Stimulated activated memory B cell treated with anti-CD40 and anti-IgM and Interleukin-4, amounts not matched to agents 10 μg/mL and 1 μg/mL and 100 μg/mL, for 72 hours (primary cell): ENCODE measurements around the gene CEP41.
"Not testable (repeated sequence)": the region's sequence is repeated elsewhere in the genome, so short reads cannot be mapped to it uniquely, and the experiment has no call there.

Experiments
- ATAC-seq: fragments of 150-1000 bp; cut with Tn5 transposase; 2 replicates; pipeline ENCODE4 v1.10.0; 2021
- H3K27ac Mint-ChIP-seq: one replicate; pipeline ENCODE4 v1.8.0; 2022; ENCODE audit warnings: mild to moderate bottlenecking, mixed read lengths
- H3K27me3 Mint-ChIP-seq: one replicate; pipeline ENCODE4 v1.8.0; 2022; ENCODE audit warnings: mixed read lengths
- H3K36me3 Mint-ChIP-seq: one replicate; pipeline ENCODE4 v1.8.0; 2022; ENCODE audit warnings: mixed read lengths
- H3K4me1 Mint-ChIP-seq: one replicate; pipeline ENCODE4 v1.8.0; 2022; ENCODE audit warnings: mixed read lengths
- H3K4me3 Mint-ChIP-seq: one replicate; pipeline ENCODE4 v1.8.0; 2022; ENCODE audit warnings: mild to moderate bottlenecking, moderate library complexity, mixed read lengths
- H3K9me3 Mint-ChIP-seq: one replicate; pipeline ENCODE4 v1.8.0; 2022; ENCODE audit warnings: mixed read lengths

CEP41 gene

GRCh38 chr7:130473876-130474275, 33.1 kb upstream of the CEP41 start:
- peaks cover 2% of the 10 kb centered on the region for H3K9me3 Mint-ChIP-seq
- no peak for ATAC-seq
- peaks cover 28% of the 10 kb centered on the region for H3K27me3 Mint-ChIP-seq
- no peaks in the 10 kb centered on the region for H3K36me3 Mint-ChIP-seq
- peaks cover 15% of the 10 kb centered on the region for H3K4me1 Mint-ChIP-seq
- H3K27ac Mint-ChIP-seq = no peak overlapping the region
- H3K4me3 Mint-ChIP-seq = no peak overlapping the region

GRCh38 chr7:130473289-130473688, 32.5 kb upstream of the CEP41 start:
- peaks cover 15% of the 10 kb centered on the region for H3K4me1 Mint-ChIP-seq
- ATAC-seq = no peak
- peaks cover under 1% of the 10 kb centered on the region for H3K9me3 Mint-ChIP-seq
- peaks cover 34% of the 10 kb centered on the region for H3K27me3 Mint-ChIP-seq
- H3K36me3 Mint-ChIP-seq = no peaks in the 10 kb centered on the region
- no peak overlapping the region for H3K4me3 Mint-ChIP-seq
- H3K27ac Mint-ChIP-seq = no peak overlapping the region

GRCh38 chr7:130471974-130472373, 31.2 kb upstream of the CEP41 start:
- no peak for ATAC-seq
- Mint-ChIP-seq H3K4me3 (no peak overlapping the region), H3K9me3 (no peaks in the 10 kb centered on the region), H3K27me3 (peaks cover 45% of the 10 kb centered on the region), H3K36me3 (no peaks in the 10 kb centered on the region), H3K4me1 (peaks cover 15% of the 10 kb centered on the region), H3K27ac (no peak overlapping the region)

GRCh38 chr7:130468612-130469011, 27.8 kb upstream of the CEP41 start:
- Mint-ChIP-seq H3K27me3 (peaks cover 55% of the 10 kb centered on the region), H3K36me3 (no peaks in the 10 kb centered on the region), H3K4me3 (no peak overlapping the region), H3K9me3 (no peaks in the 10 kb centered on the region), H3K4me1 (peaks cover 10% of the 10 kb centered on the region), H3K27ac (no peak overlapping the region)
- ATAC-seq = no peak

GRCh38 chr7:130463553-130464434, 23.0 kb upstream of the CEP41 start:
- Mint-ChIP-seq H3K4me1 (no peaks in the 10 kb centered on the region), H3K27me3 (peaks cover 26% of the 10 kb centered on the region), H3K9me3 (no peaks in the 10 kb centered on the region), H3K27ac (no peak overlapping the region), H3K36me3 (no peaks in the 10 kb centered on the region), H3K4me3 (no peak overlapping the region)
- no peak for ATAC-seq

GRCh38 chr7:130461272-130461671, 20.5 kb upstream of the CEP41 start:
- peaks cover 8% of the 10 kb centered on the region for H3K4me1 Mint-ChIP-seq
- H3K4me3 Mint-ChIP-seq = no peak overlapping the region
- peaks cover 6% of the 10 kb centered on the region for H3K27me3 Mint-ChIP-seq
- H3K9me3 Mint-ChIP-seq = peaks cover 3% of the 10 kb centered on the region
- ATAC-seq = no peak
- H3K36me3 Mint-ChIP-seq = no peaks in the 10 kb centered on the region
- no peak overlapping the region for H3K27ac Mint-ChIP-seq

- H3K9me3 Mint-ChIP-seq = peaks cover 5% of the 10 kb centered on the region
- ATAC-seq = no peak
- H3K27ac Mint-ChIP-seq = no peak overlapping the region
- H3K27me3 Mint-ChIP-seq = peaks cover 10% of the 10 kb centered on the region
- no peaks in the 10 kb centered on the region for H3K36me3 Mint-ChIP-seq
- H3K4me3 Mint-ChIP-seq = no peak overlapping the region
- H3K4me1 Mint-ChIP-seq = peaks cover 8% of the 10 kb centered on the region
Measured at GRCh38 chr7:130458257-130458656, 17.4 kb upstream of the CEP41 start.

GRCh38 chr7:130454959-130455358, 14.1 kb upstream of the CEP41 start:
- peaks cover 10% of the 10 kb centered on the region for H3K27me3 Mint-ChIP-seq
- no peak overlapping the region for H3K4me3 Mint-ChIP-seq
- H3K4me1 Mint-ChIP-seq = peaks cover 8% of the 10 kb centered on the region
- no peaks in the 10 kb centered on the region for H3K36me3 Mint-ChIP-seq
- H3K9me3 Mint-ChIP-seq = peaks cover 5% of the 10 kb centered on the region
- ATAC-seq = no peak
- no peak overlapping the region for H3K27ac Mint-ChIP-seq

- no peak overlapping the region for H3K27ac Mint-ChIP-seq
- H3K36me3 Mint-ChIP-seq = peaks cover 6% of the 10 kb centered on the region
- peaks cover 6% of the 10 kb centered on the region for H3K9me3 Mint-ChIP-seq
- H3K4me1 Mint-ChIP-seq = no peaks in the 10 kb centered on the region
- no peak for ATAC-seq
- peaks cover 21% of the 10 kb centered on the region for H3K27me3 Mint-ChIP-seq
- no peak overlapping the region for H3K4me3 Mint-ChIP-seq
Measured at GRCh38 chr7:130452951-130453350, 12.1 kb upstream of the CEP41 start.

- Mint-ChIP-seq H3K27me3 (peaks cover 33% of the 10 kb centered on the region), H3K9me3 (peaks cover 11% of the 10 kb centered on the region)
- not testable (repeated sequence) for H3K4me1 Mint-ChIP-seq, ATAC-seq, H3K36me3 Mint-ChIP-seq, H3K4me3 Mint-ChIP-seq, H3K27ac Mint-ChIP-seq
Measured at GRCh38 chr7:130451344-130451743, 10.5 kb upstream of the CEP41 start.

- H3K36me3 Mint-ChIP-seq = peaks cover 6% of the 10 kb centered on the region
- no peak for ATAC-seq
- no peak overlapping the region for H3K27ac Mint-ChIP-seq
Measured at GRCh38 chr7:130446259-130446658, 5.4 kb upstream of the CEP41 start.

GRCh38 chr7:130444751-130445407, 4.1 kb upstream of the CEP41 start:
- Mint-ChIP-seq H3K36me3 (peaks cover 6% of the 10 kb centered on the region), H3K27ac (no peak overlapping the region), H3K4me1 (peaks cover 10% of the 10 kb centered on the region), H3K9me3 (peaks cover 9% of the 10 kb centered on the region), H3K4me3 (no peak overlapping the region), H3K27me3 (peaks cover 33% of the 10 kb centered on the region)
- no peak for ATAC-seq

More at GRCh38 chr7:130446259-130446658, 5.4 kb upstream of the CEP41 start:
- Mint-ChIP-seq H3K27me3 (peaks cover 33% of the 10 kb centered on the region), H3K9me3 (peaks cover 9% of the 10 kb centered on the region), H3K4me1 (no peaks in the 10 kb centered on the region), H3K4me3 (no peak overlapping the region)

- Mint-ChIP-seq H3K4me3 (no peak overlapping the region), H3K4me1 (peaks cover 10% of the 10 kb centered on the region), H3K27me3 (peaks cover 33% of the 10 kb centered on the region), H3K9me3 (peaks cover 9% of the 10 kb centered on the region), H3K36me3 (peaks cover 6% of the 10 kb centered on the region), H3K27ac (no peak overlapping the region)
- ATAC-seq = no peak
Measured at GRCh38 chr7:130444234-130444633, 3.4 kb upstream of the CEP41 start.

GRCh38 chr7:130442601-130443000, 1.8 kb upstream of the CEP41 start:
- peaks cover 3% of the 10 kb centered on the region for H3K9me3 Mint-ChIP-seq
- no peak for ATAC-seq
- no peak overlapping the region for H3K27ac Mint-ChIP-seq
- H3K27me3 Mint-ChIP-seq = peaks cover 18% of the 10 kb centered on the region
- H3K4me1 Mint-ChIP-seq = peaks cover 10% of the 10 kb centered on the region
- H3K4me3 Mint-ChIP-seq = no peak overlapping the region
- H3K36me3 Mint-ChIP-seq = no peaks in the 10 kb centered on the region

- H3K9me3 Mint-ChIP-seq = no peaks in the 10 kb centered on the region
- ATAC-seq = no peak
- peaks cover 10% of the 10 kb centered on the region for H3K4me1 Mint-ChIP-seq
- peak overlapping the region; percentile 98 for H3K4me3 Mint-ChIP-seq
- no peaks in the 10 kb centered on the region for H3K36me3 Mint-ChIP-seq
- H3K27me3 Mint-ChIP-seq = peaks cover 10% of the 10 kb centered on the region
- H3K27ac Mint-ChIP-seq = peak overlapping the region; percentile 92
Measured at GRCh38 chr7:130441408-130441869, 623 bp upstream of the CEP41 start.

GRCh38 chr7:130436253-130436652, 4.6 kb downstream of the CEP41 start:
- Mint-ChIP-seq H3K27ac (no peak overlapping the region), H3K36me3 (no peaks in the 10 kb centered on the region), H3K4me1 (peaks cover 10% of the 10 kb centered on the region), H3K9me3 (no peaks in the 10 kb centered on the region), H3K27me3 (no peaks in the 10 kb centered on the region), H3K4me3 (no peak overlapping the region)
- ATAC-seq = no peak
